ENCODE data around the gene VKORC1. TPM values are rescaled to one million over a fixed set of nuclear protein-coding genes. Genes with fewer than 3 reads are reported as not detected.
A peak's percentile ranks its signal among the peaks of the same experiment; 100 is the strongest.

Gene VKORC1
- total RNA-seq, 1 experiment from 2014 or later: 105 TPM

DNA sequence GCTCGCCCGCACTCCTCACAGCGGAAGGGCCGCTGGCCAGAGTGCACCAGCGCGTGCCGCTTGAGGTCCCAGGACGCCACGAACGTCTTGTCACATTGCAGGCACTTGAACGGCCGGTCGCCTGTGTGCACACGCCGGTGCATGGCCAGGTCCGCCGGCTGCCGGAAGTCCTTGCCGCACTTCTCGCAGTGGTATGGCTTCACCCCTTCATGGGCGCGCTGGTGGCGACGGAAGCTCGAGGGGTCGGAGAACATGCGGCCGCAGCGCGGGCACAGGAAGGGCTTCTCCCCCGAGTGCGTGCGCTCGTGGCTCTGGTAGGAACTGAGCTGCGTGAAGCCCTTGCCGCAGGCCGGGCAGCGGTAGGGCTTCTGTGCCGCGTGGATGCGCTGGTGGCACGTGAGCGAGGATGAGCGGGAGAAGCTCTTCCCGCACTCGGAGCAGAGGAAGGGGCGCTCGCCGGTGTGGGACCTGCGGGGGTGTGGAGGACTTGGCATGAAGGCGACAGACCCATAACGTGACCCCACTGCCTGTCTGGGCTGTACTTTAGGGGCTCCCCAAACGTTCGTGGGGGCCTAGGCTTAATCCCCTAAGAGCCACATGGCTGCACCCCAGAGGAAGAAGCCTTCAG lies 32.7 kb downstream of the VKORC1 start:
- H3K79me2 ChIP-seq (ENCODE audit: low read length): peaks cover 21% of the 10 kb centered on the region
- ChIA-PET CTCF (no interaction called here), POLR2A (ENCODE audit: unreplicated experiment) (no interaction called here)
- no peaks in the 10 kb centered on the region for H3K27me3 ChIP-seq (ENCODE audit: low read length)
- no peaks in the 10 kb centered on the region for H3K9me2 ChIP-seq (replicated peaks; ENCODE audit: low read length)
- no peak overlapping the region for H3K9ac ChIP-seq (ENCODE audit: low read length)
- no peak overlapping the region for H2AFZ ChIP-seq (ENCODE audit: low read length)
- H3K36me3 ChIP-seq (ENCODE audit: low read depth, low read length): peaks cover 4% of the 10 kb centered on the region
- DNase-seq: no peak
- no peaks in the 10 kb centered on the region for H4K20me1 ChIP-seq (ENCODE audit: low read length)
- BruUV-seq (replicated peaks): no TSS peak
- H3F3A ChIP-seq (ENCODE audit: low read length, unreplicated experiment): no peaks in the 10 kb centered on the region
- H3K4me3 ChIP-seq (ENCODE audit: low read length): no peak overlapping the region
- TF ChIP-seq EZH2 (IDR thresholded peaks at IDR 0.05; ENCODE audit: low read length, unreplicated experiment) (no peak), EZH2phosphoT487 (IDR thresholded peaks at IDR 0.05; ENCODE audit: borderline replicate concordance, low read length) (no peak)
- TF ChIP-seq, protein P1, sequence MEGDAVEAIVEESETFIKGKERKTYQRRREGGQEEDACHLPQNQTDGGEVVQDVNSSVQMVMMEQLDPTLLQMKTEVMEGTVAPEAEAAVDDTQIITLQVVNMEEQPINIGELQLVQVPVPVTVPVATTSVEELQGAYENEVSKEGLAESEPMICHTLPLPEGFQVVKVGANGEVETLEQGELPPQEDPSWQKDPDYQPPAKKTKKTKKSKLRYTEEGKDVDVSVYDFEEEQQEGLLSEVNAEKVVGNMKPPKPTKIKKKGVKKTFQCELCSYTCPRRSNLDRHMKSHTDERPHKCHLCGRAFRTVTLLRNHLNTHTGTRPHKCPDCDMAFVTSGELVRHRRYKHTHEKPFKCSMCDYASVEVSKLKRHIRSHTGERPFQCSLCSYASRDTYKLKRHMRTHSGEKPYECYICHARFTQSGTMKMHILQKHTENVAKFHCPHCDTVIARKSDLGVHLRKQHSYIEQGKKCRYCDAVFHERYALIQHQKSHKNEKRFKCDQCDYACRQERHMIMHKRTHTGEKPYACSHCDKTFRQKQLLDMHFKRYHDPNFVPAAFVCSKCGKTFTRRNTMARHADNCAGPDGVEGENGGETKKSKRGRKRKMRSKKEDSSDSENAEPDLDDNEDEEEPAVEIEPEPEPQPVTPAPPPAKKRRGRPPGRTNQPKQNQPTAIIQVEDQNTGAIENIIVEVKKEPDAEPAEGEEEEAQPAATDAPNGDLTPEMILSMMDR (conservative IDR thresholded peaks at IDR 0.05; ENCODE audit: low read depth, low read length): no peak
- ATAC-seq: no peak
- no peaks in the 10 kb centered on the region for H3K4me1 ChIP-seq (ENCODE audit: insufficient read depth, low read length)
- no peak overlapping the region for H3K27ac ChIP-seq (ENCODE audit: low read length)
- no peak overlapping the region for H3K4me2 ChIP-seq (ENCODE audit: low read length)
- intact Hi-C loops (cut with micrococcal nuclease): no loop called here
- no peaks in the 10 kb centered on the region for H3K9me3 ChIP-seq (ENCODE audit: low read length)

DNA sequence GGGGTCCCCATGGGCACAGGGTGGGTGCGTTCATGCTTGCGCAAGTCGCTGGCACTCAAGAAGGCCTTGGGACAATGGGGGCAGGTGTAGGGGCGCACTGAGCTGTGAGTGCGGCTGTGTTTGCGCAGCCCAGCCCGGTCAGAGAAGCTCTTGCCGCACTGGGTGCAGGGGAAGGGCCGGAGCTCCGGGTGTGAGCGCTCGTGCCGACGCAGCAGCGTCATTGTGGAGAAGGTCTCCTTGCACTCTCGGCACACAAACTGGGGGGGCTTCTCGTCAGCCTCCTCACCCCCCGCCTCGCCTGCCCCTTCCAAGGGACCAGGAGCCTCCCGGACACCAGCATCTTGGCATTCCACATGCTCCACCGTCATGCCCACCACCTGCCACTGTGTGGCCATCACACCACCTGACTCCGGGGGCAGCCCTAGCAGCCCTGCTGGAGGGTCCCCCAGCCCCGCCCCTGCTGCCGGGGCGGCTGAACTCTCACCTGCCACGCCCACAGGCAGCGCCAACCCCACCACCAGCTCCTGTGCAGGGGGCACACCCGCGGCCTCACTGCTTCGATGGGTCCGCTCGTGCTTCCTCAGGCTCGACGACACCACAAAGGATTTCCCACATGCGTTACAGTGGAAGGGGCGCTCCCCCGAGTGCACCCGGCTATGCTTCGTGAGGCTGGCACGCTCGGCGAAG lies 33.3 kb downstream of the VKORC1 start:
- no TSS peak for BruUV-seq (replicated peaks)
- Histone ChIP-seq H3K9ac (ENCODE audit: low read length) (no peak overlapping the region), H3F3A (ENCODE audit: low read length, unreplicated experiment) (no peaks in the 10 kb centered on the region), H3K9me2 (replicated peaks; ENCODE audit: low read length) (no peaks in the 10 kb centered on the region), H4K20me1 (ENCODE audit: low read length) (no peaks in the 10 kb centered on the region), H3K4me3 (ENCODE audit: low read length) (no peak overlapping the region), H3K9me3 (ENCODE audit: low read length) (no peaks in the 10 kb centered on the region), H3K27me3 (ENCODE audit: low read length) (no peaks in the 10 kb centered on the region), H3K27ac (ENCODE audit: low read length) (no peak overlapping the region), H2AFZ (ENCODE audit: low read length) (no peak overlapping the region), H3K4me1 (ENCODE audit: insufficient read depth, low read length) (no peaks in the 10 kb centered on the region), H3K36me3 (ENCODE audit: low read depth, low read length) (peaks cover 4% of the 10 kb centered on the region), H3K79me2 (ENCODE audit: low read length) (peaks cover 14% of the 10 kb centered on the region), H3K4me2 (ENCODE audit: low read length) (no peak overlapping the region)
- no peak for DNase-seq
- CTCF ChIA-PET: no interaction called here
- TF ChIP-seq EZH2 (IDR thresholded peaks at IDR 0.05; ENCODE audit: low read length, unreplicated experiment) (no peak), EZH2phosphoT487 (IDR thresholded peaks at IDR 0.05; ENCODE audit: borderline replicate concordance, low read length) (no peak)
- TF ChIP-seq, protein P1 (conservative IDR thresholded peaks at IDR 0.05; ENCODE audit: low read depth, low read length): no peak
- no peak for ATAC-seq
- intact Hi-C loops (cut with micrococcal nuclease): no loop called here
- POLR2A ChIA-PET (ENCODE audit: unreplicated experiment): no interaction called here

DNA sequence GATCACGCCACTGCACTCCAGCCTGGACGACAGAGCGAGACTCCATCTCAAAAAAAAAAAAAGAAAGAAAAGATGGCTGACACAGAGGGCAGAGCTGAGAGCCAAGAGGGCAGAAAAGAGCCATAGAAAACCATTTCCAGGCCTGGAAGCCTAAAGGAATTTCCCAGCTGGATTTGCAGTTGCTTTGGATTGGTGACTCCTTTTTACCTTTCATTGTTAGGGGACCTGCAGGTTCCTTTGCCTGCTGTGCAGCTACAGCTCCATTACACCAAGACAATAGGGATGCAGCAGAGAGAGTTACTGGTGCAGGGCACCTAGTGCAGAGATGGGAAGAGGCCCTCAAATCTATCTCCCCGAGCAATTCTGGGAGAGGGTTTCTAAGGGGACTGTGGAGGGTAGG lies 39.0 kb downstream of the VKORC1 start:
- intact Hi-C loops (cut with micrococcal nuclease): no loop called here
- ATAC-seq (no peak), DNase-seq (no peak)
- Histone ChIP-seq H3K27ac (ENCODE audit: low read length) (no peak overlapping the region), H3K79me2 (ENCODE audit: low read length) (no peaks in the 10 kb centered on the region), H3K9ac (ENCODE audit: low read length) (no peak overlapping the region), H4K20me1 (ENCODE audit: low read length) (no peaks in the 10 kb centered on the region), H3K4me2 (ENCODE audit: low read length) (no peak overlapping the region), H2AFZ (ENCODE audit: low read length) (no peak overlapping the region), H3K9me3 (ENCODE audit: low read length) (no peaks in the 10 kb centered on the region), H3K4me3 (ENCODE audit: low read length) (no peak overlapping the region), H3K27me3 (ENCODE audit: low read length) (no peaks in the 10 kb centered on the region), H3K9me2 (replicated peaks; ENCODE audit: low read length) (no peaks in the 10 kb centered on the region), H3K36me3 (ENCODE audit: low read depth, low read length) (peaks cover 4% of the 10 kb centered on the region), H3F3A (ENCODE audit: low read length, unreplicated experiment) (no peaks in the 10 kb centered on the region), H3K4me1 (ENCODE audit: insufficient read depth, low read length) (peaks cover 13% of the 10 kb centered on the region)
- POLR2A ChIA-PET (ENCODE audit: unreplicated experiment): no interaction called here
- TSS peak; percentile 27 for BruUV-seq (replicated peaks)
- TF ChIP-seq EZH2phosphoT487 (IDR thresholded peaks at IDR 0.05; ENCODE audit: borderline replicate concordance, low read length): no peak
- TF ChIP-seq, protein P1 (conservative IDR thresholded peaks at IDR 0.05; ENCODE audit: low read depth, low read length): no peak
- TF ChIP-seq EZH2 (IDR thresholded peaks at IDR 0.05; ENCODE audit: low read length, unreplicated experiment): no peak
- CTCF ChIA-PET: no interaction called here

All from PC-3 (cell line).